ENCODE results near the gene ID1. TPM values are rescaled to one million over a fixed set of nuclear protein-coding genes. Genes with fewer than 3 reads are reported as not detected.

Gene ID1
- total and polyA plus RNA-seq, 8 donors = 9.5 to 64.7 (median 18.8) TPM

- no peak for DNase-seq
- Histone ChIP-seq H3K27ac (no peak overlapping the region), H3K4me3 (no peak overlapping the region), H3K27me3 (peaks cover 0 to 6% (median 0%) of the 10 kb centered on the region in 4 donors), H3K4me1 (no peaks in the 10 kb centered on the region), H3K36me3 (no peaks in the 10 kb centered on the region), H3K9me3 (no peaks in the 10 kb centered on the region)
- intact Hi-C loops (cut with DNase I) = no loop called here
- no peak for TF ChIP-seq CTCF (IDR thresholded peaks at IDR 0.05)
- FAIRE-seq = no peak
- WGBS, 2 donors = 71 to 78% methylated on average over 4 of the region's 4 CpGs
- no peak for ATAC-seq
Measured at GRCh38 chr20:31638317-31638716, 33.2 kb downstream of the ID1 start.

DNA sequence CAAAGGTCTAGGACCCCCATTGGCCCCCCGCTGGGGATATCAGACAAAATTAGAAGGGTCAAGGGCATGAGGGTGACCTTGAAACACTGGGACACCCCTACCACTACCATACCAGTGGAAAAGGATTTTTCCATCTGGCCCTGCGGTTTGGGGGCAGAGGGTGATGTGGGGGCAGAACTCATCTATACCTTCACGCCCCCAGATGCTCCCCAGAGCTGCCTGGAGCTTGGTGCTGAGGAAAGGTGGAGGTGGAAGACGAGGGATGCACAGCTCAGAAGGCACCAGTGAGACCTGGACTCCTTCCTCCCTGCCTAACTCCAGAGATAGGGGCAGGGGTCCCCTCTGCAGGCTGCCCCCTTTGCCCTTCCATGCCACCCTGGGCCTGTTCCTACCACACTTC is 33.7 kb downstream of the ID1 start:
- WGBS, 2 donors = 66 to 74% methylated on average over 4 of the region's 4 CpGs
- no peak for DNase-seq
- no peaks in the 10 kb centered on the region for H3K4me1 ChIP-seq
- H3K36me3 ChIP-seq = no peaks in the 10 kb centered on the region
- H3K27ac ChIP-seq = no peak overlapping the region
- no peaks in the 10 kb centered on the region for H3K9me3 ChIP-seq
- intact Hi-C loops (cut with DNase I) = no loop called here
- no peak overlapping the region for H3K4me3 ChIP-seq
- TF ChIP-seq CTCF (IDR thresholded peaks at IDR 0.05) = no peak
- FAIRE-seq = no peak
- no peak for ATAC-seq
- H3K27me3 ChIP-seq = peaks cover 0 to 6% (median 0%) of the 10 kb centered on the region in 4 donors

DNA sequence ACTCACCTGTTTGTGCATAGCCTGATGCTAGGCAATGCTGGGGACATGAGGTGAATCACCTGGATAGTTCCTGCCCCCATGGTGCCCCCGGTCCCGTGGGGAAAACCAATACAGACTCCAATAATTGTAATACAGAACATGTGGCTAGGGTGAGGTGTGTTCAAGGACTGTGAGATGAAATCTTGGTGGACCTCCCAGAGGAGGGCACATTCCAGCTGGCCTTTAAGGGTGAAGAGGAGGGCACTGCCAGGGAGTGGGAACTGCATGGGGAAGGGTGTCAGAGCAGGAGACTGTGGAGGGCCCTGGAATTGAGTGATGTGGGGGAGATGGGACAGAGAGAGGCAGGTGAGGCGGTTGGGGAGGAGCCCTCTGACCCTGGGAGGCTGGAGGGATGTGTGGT is 35.2 kb downstream of the ID1 start:
- FAIRE-seq (no peak), ATAC-seq (no peak), DNase-seq (no peak)
- intact Hi-C loops (cut with DNase I) = no loop called here
- H3K27me3 ChIP-seq = peaks cover 0 to 6% (median 0%) of the 10 kb centered on the region in 4 donors
- WGBS, 2 donors = 51 to 62% methylated on average over 3 of the region's 3 CpGs
- no peaks in the 10 kb centered on the region for H3K36me3 ChIP-seq
- H3K4me1 ChIP-seq = no peaks in the 10 kb centered on the region
- H3K27ac ChIP-seq = no peak overlapping the region
- no peak overlapping the region for H3K4me3 ChIP-seq
- no peak for TF ChIP-seq CTCF (IDR thresholded peaks at IDR 0.05)
- H3K9me3 ChIP-seq = no peaks in the 10 kb centered on the region

GRCh38 chr20:31641391-31641790 is 36.3 kb downstream of the ID1 start:
- H3K36me3 ChIP-seq = no peaks in the 10 kb centered on the region
- DNase-seq (no peak), FAIRE-seq (no peak), ATAC-seq (no peak)
- no peak for TF ChIP-seq CTCF (IDR thresholded peaks at IDR 0.05)
- no peak overlapping the region for H3K27ac ChIP-seq
- no peaks in the 10 kb centered on the region for H3K9me3 ChIP-seq
- H3K4me1 ChIP-seq = no peaks in the 10 kb centered on the region
- H3K27me3 ChIP-seq = peaks cover 0 to 6% (median 0%) of the 10 kb centered on the region in 4 donors
- intact Hi-C loops (cut with DNase I) = no loop called here
- 87 to 93% methylated on average over 5 to 6 of the region's 6 CpGs for WGBS, 2 donors
- no peak overlapping the region for H3K4me3 ChIP-seq

DNA sequence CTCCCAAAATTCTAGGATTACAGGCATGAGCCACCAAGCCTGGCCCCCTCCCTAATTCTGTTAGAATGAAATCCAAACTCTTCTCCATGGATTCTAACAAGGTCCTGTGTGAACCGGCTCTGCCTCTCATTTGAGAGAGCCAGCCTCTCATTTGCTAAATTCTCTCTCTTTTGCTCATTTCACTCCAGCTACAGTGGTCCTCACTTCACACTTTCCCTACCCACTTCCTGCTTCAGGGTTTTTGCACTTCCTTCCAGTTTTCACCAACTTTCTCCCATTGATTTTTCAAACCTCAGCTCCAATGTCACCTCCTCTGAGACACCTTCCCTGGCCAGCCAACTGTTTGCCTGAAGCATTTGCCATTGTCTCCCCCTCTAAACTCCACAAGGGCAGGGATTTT is 37.7 kb downstream of the ID1 start:
- 69 to 88% methylated on average over 1 of the region's 1 CpG for WGBS, 2 donors
- TF ChIP-seq CTCF (IDR thresholded peaks at IDR 0.05) = no peak
- no peaks in the 10 kb centered on the region for H3K36me3 ChIP-seq

More for the DNA sequence above, 37.7 kb downstream of the ID1 start:
- no peak for ATAC-seq
- H3K27me3 ChIP-seq = peaks cover 0 to 1% (median 0%) of the 10 kb centered on the region in 4 donors
- intact Hi-C loops (cut with DNase I) = no loop called here
- FAIRE-seq = no peak
- H3K9me3 ChIP-seq = no peaks in the 10 kb centered on the region
- DNase-seq = no peak
- no peak overlapping the region for H3K27ac ChIP-seq
- H3K4me3 ChIP-seq = no peak overlapping the region
- no peaks in the 10 kb centered on the region for H3K4me1 ChIP-seq

Measured in pancreas (tissue), 10 donors.